PC-3 (cell line): Measurements from ENCODE around the gene KLK11.

ENCODE experiments used
- EZH2phosphoT487 ChIP-seq: fragments of 300-600 bp; sonication (generic); IDR thresholded peaks from 2 replicates; pipeline ENCODE4 v1.6.1; 2018; ENCODE audit warnings: mild to moderate bottlenecking, antibody characterized with exemption, low read length, borderline replicate concordance
- TF ChIP-seq, protein P1 (sequence below): fragments of 300-600 bp; sonication (generic); conservative IDR thresholded peaks from 2 replicates; pipeline ENCODE4 v1.5.1; 2017; ENCODE audit warnings: antibody characterized with exemption, low read depth, mild to moderate bottlenecking, low read length

DNA sequence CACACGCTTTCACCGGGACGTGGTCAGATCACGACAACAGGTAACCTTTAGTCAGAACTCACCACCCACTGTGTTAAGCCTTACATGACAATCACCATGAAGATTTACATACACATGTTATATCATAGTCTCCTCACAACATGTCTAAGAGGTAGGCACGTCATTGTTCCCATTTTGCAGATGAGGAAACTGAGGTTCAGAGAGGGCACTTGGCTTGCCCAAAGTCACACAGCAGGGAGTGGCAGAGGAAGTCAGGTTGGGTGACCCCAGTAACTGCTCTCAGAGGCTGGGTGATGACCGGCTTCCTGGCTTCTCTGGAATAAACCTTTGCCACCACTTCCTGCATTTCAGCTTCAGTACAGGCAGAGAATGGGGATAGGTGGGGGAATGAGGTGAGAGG is 12.2 kb downstream of the KLK11 start:
- TF ChIP-seq, protein P1, sequence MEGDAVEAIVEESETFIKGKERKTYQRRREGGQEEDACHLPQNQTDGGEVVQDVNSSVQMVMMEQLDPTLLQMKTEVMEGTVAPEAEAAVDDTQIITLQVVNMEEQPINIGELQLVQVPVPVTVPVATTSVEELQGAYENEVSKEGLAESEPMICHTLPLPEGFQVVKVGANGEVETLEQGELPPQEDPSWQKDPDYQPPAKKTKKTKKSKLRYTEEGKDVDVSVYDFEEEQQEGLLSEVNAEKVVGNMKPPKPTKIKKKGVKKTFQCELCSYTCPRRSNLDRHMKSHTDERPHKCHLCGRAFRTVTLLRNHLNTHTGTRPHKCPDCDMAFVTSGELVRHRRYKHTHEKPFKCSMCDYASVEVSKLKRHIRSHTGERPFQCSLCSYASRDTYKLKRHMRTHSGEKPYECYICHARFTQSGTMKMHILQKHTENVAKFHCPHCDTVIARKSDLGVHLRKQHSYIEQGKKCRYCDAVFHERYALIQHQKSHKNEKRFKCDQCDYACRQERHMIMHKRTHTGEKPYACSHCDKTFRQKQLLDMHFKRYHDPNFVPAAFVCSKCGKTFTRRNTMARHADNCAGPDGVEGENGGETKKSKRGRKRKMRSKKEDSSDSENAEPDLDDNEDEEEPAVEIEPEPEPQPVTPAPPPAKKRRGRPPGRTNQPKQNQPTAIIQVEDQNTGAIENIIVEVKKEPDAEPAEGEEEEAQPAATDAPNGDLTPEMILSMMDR = no peak
- TF ChIP-seq EZH2phosphoT487 = no peak
